WTC11 (cell line): ENCODE data around the gene SNRPB2. TPM values are rescaled to one million over a fixed set of nuclear protein-coding genes. Genes with fewer than 3 reads are reported as not detected.

Experiments
- ATAC-seq: fragments of 200-7000 bp; cut with Tn5 transposase; 2 replicates; pipeline ENCODE4 v1.10.0; 2021; ENCODE audit warnings: mild to moderate bottlenecking, moderate library complexity
- CTCF ChIA-PET: fragments of 300-600 bp; sonication (Branson Sonifier 250); formaldehyde crosslinking; loops from one replicate; lab custom pipeline; 2021; ENCODE audit warnings: antibody characterized with exemption; lab: Charles Lee
- POLR2A ChIA-PET: fragments of 350-600 bp; sonication (Branson Sonifier 250); formaldehyde crosslinking; loops from one replicate; lab custom pipeline; 2021; ENCODE audit warnings: antibody characterized with exemption; lab: Charles Lee
- DNase-seq: peaks from one replicate; pipeline ENCODE4 v3.0.0; 2021; ENCODE audit warnings: low spot score
- H3K27ac Mint-ChIP-seq: 2 replicates; pipeline ENCODE4 v1.8.0; 2021; ENCODE audit warnings: mixed read lengths
- H3K27me3 Mint-ChIP-seq: 2 replicates; pipeline ENCODE4 v1.8.0; 2021; ENCODE audit warnings: low read depth, mild to moderate bottlenecking, moderate library complexity, mixed read lengths
- H3K36me3 Mint-ChIP-seq: 2 replicates; pipeline ENCODE4 v1.8.0; 2021; ENCODE audit warnings: mixed read lengths
- H3K4me1 Mint-ChIP-seq: 2 replicates; pipeline ENCODE4 v1.8.0; 2022; ENCODE audit warnings: mixed read lengths
- H3K4me3 Mint-ChIP-seq: 2 replicates; pipeline ENCODE4 v1.8.0; 2021; ENCODE audit warnings: mild to moderate bottlenecking, moderate library complexity, mixed read lengths
- H3K9me3 Mint-ChIP-seq: 2 replicates; pipeline ENCODE4 v1.8.0; 2021; ENCODE audit warnings: mixed read lengths
- CBFB ChIP-seq: sonication (generic); formaldehyde crosslinking; IDR thresholded peaks from 2 replicates; pipeline ENCODE4 v1.8.1; 2022; ENCODE audit warnings: mild to moderate bottlenecking, low read depth, missing genetic modification reagents
- FOXJ3 ChIP-seq: sonication (generic); formaldehyde crosslinking; IDR thresholded peaks from 2 replicates; pipeline ENCODE4 v1.9.0; 2021; ENCODE audit warnings: missing genetic modification reagents, mild to moderate bottlenecking, borderline replicate concordance
- MXD4 ChIP-seq: fragments of 250-450 bp; sonication (Bioruptor Pico); IDR thresholded peaks from 2 replicates; pipeline ENCODE4 v1.8.0; 2021; ENCODE audit warnings: mild to moderate bottlenecking, moderate library complexity, borderline replicate concordance
- NR2C2 ChIP-seq: sonication (generic); formaldehyde crosslinking; IDR thresholded peaks from 2 replicates; pipeline ENCODE4 v1.8.0; 2022; ENCODE audit warnings: mild to moderate bottlenecking, missing genetic modification reagents
- ZNF121 ChIP-seq: sonication (generic); formaldehyde crosslinking; IDR thresholded peaks from 2 replicates; pipeline ENCODE4 v1.8.0; 2023; ENCODE audit warnings: missing genetic modification reagents
- total RNA-seq: library from RNA; stranded (reverse); gene quantifications from 3 replicates; pipeline ENCODE4 v1.2.3, GENCODE V29; 2021
- TF ChIP-seq, protein P1 (sequence below): fragments of 250-450 bp; sonication (Bioruptor Pico); IDR thresholded peaks from 2 replicates; pipeline ENCODE4 v1.8.0; 2021; ENCODE audit warnings: mild to moderate bottlenecking
- TF ChIP-seq, protein P2 (sequence below): sonication (generic); formaldehyde crosslinking; IDR thresholded peaks from 2 replicates; pipeline ENCODE4 v1.8.1; 2022; ENCODE audit warnings: mild to moderate bottlenecking, missing genetic modification reagents, moderate library complexity, borderline replicate concordance
- TF ChIP-seq, protein P3 (sequence below): fragments of 250-450 bp; sonication (Bioruptor Pico); IDR thresholded peaks from 2 replicates; pipeline ENCODE4 v1.9.0; 2021; ENCODE audit warnings: mild to moderate bottlenecking, borderline replicate concordance
- TF ChIP-seq, protein P4 (sequence below): sonication (generic); formaldehyde crosslinking; IDR thresholded peaks from 2 replicates; pipeline ENCODE4 v1.8.0; 2022; ENCODE audit warnings: missing genetic modification reagents
- TF ChIP-seq, protein P5 (sequence below): sonication (generic); formaldehyde crosslinking; IDR thresholded peaks from 2 replicates; pipeline ENCODE4 v1.8.0; 2023; ENCODE audit warnings: missing genetic modification reagents
- TF ChIP-seq, protein P6 (sequence below): sonication (generic); formaldehyde crosslinking; IDR thresholded peaks from 2 replicates; pipeline ENCODE4 v1.8.0; 2022; ENCODE audit warnings: mild to moderate bottlenecking, missing genetic modification reagents
- TF ChIP-seq, protein P7 (sequence below): fragments of 250-450 bp; sonication (Bioruptor Pico); IDR thresholded peaks from 2 replicates; pipeline ENCODE4 v1.9.0; 2021; ENCODE audit warnings: mild to moderate bottlenecking

SNRPB2 gene
- total RNA-seq, 1 experiment from 2014 or later = 88.3 TPM

DNA sequence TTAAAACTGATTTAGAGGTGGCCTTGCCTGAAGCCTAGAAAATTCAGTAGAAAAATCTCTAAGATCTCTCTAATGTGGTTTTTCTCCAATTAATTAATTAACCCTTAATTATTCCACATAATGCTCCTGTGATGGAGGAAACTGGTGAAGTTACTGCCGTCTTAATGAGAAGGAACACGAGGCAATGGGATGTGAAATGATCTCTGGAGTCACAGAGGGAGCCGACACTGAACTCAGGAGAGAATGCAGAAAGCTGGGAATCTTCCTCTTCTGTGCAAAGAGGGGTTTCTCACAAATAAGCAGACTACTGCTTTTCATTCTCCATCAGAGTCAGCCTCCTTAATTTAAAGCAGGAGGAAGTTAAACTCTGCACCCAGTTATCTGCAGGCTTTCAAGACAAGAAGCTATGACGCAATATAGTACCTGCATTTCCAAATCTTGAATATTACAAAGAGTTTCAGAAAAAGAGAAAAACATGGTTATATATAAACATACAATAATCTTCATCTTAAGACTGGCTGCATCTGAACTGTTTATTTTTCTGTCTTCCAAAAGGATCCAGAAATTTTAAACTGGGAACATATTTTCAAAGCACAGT is 18.1 kb upstream of the SNRPB2 start:
- H3K4me3 Mint-ChIP-seq = no peak overlapping the region
- no peak for DNase-seq
- TF ChIP-seq FOXJ3 (CRISPR knock-in tag) (no peak), ZNF121 (CRISPR knock-in tag) (no peak), NR2C2 (no peak), MXD4 (CRISPR knock-in tag) (no peak), CBFB (CRISPR knock-in tag) (no peak)
- TF ChIP-seq, protein P1, sequence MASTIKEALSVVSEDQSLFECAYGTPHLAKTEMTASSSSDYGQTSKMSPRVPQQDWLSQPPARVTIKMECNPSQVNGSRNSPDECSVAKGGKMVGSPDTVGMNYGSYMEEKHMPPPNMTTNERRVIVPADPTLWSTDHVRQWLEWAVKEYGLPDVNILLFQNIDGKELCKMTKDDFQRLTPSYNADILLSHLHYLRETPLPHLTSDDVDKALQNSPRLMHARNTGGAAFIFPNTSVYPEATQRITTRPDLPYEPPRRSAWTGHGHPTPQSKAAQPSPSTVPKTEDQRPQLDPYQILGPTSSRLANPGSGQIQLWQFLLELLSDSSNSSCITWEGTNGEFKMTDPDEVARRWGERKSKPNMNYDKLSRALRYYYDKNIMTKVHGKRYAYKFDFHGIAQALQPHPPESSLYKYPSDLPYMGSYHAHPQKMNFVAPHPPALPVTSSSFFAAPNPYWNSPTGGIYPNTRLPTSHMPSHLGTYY (CRISPR knock-in tag) = no peak
- TF ChIP-seq, protein P2, sequence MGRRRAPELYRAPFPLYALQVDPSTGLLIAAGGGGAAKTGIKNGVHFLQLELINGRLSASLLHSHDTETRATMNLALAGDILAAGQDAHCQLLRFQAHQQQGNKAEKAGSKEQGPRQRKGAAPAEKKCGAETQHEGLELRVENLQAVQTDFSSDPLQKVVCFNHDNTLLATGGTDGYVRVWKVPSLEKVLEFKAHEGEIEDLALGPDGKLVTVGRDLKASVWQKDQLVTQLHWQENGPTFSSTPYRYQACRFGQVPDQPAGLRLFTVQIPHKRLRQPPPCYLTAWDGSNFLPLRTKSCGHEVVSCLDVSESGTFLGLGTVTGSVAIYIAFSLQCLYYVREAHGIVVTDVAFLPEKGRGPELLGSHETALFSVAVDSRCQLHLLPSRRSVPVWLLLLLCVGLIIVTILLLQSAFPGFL (CRISPR knock-in tag) = no peak
- TF ChIP-seq, protein P3, sequence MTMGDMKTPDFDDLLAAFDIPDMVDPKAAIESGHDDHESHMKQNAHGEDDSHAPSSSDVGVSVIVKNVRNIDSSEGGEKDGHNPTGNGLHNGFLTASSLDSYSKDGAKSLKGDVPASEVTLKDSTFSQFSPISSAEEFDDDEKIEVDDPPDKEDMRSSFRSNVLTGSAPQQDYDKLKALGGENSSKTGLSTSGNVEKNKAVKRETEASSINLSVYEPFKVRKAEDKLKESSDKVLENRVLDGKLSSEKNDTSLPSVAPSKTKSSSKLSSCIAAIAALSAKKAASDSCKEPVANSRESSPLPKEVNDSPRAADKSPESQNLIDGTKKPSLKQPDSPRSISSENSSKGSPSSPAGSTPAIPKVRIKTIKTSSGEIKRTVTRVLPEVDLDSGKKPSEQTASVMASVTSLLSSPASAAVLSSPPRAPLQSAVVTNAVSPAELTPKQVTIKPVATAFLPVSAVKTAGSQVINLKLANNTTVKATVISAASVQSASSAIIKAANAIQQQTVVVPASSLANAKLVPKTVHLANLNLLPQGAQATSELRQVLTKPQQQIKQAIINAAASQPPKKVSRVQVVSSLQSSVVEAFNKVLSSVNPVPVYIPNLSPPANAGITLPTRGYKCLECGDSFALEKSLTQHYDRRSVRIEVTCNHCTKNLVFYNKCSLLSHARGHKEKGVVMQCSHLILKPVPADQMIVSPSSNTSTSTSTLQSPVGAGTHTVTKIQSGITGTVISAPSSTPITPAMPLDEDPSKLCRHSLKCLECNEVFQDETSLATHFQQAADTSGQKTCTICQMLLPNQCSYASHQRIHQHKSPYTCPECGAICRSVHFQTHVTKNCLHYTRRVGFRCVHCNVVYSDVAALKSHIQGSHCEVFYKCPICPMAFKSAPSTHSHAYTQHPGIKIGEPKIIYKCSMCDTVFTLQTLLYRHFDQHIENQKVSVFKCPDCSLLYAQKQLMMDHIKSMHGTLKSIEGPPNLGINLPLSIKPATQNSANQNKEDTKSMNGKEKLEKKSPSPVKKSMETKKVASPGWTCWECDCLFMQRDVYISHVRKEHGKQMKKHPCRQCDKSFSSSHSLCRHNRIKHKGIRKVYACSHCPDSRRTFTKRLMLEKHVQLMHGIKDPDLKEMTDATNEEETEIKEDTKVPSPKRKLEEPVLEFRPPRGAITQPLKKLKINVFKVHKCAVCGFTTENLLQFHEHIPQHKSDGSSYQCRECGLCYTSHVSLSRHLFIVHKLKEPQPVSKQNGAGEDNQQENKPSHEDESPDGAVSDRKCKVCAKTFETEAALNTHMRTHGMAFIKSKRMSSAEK = no peak
- TF ChIP-seq, protein P4, sequence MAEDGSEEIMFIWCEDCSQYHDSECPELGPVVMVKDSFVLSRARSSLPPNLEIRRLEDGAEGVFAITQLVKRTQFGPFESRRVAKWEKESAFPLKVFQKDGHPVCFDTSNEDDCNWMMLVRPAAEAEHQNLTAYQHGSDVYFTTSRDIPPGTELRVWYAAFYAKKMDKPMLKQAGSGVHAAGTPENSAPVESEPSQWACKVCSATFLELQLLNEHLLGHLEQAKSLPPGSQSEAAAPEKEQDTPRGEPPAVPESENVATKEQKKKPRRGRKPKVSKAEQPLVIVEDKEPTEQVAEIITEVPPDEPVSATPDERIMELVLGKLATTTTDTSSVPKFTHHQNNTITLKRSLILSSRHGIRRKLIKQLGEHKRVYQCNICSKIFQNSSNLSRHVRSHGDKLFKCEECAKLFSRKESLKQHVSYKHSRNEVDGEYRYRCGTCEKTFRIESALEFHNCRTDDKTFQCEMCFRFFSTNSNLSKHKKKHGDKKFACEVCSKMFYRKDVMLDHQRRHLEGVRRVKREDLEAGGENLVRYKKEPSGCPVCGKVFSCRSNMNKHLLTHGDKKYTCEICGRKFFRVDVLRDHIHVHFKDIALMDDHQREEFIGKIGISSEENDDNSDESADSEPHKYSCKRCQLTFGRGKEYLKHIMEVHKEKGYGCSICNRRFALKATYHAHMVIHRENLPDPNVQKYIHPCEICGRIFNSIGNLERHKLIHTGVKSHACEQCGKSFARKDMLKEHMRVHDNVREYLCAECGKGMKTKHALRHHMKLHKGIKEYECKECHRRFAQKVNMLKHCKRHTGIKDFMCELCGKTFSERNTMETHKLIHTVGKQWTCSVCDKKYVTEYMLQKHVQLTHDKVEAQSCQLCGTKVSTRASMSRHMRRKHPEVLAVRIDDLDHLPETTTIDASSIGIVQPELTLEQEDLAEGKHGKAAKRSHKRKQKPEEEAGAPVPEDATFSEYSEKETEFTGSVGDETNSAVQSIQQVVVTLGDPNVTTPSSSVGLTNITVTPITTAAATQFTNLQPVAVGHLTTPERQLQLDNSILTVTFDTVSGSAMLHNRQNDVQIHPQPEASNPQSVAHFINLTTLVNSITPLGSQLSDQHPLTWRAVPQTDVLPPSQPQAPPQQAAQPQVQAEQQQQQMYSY (CRISPR knock-in tag) = no peak
- TF ChIP-seq, protein P5, sequence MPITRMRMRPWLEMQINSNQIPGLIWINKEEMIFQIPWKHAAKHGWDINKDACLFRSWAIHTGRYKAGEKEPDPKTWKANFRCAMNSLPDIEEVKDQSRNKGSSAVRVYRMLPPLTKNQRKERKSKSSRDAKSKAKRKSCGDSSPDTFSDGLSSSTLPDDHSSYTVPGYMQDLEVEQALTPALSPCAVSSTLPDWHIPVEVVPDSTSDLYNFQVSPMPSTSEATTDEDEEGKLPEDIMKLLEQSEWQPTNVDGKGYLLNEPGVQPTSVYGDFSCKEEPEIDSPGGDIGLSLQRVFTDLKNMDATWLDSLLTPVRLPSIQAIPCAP (CRISPR knock-in tag) = no peak
- TF ChIP-seq, protein P6, sequence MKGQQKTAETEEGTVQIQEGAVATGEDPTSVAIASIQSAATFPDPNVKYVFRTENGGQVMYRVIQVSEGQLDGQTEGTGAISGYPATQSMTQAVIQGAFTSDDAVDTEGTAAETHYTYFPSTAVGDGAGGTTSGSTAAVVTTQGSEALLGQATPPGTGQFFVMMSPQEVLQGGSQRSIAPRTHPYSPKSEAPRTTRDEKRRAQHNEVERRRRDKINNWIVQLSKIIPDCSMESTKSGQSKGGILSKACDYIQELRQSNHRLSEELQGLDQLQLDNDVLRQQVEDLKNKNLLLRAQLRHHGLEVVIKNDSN (CRISPR knock-in tag) = no peak
- TF ChIP-seq, protein P7, sequence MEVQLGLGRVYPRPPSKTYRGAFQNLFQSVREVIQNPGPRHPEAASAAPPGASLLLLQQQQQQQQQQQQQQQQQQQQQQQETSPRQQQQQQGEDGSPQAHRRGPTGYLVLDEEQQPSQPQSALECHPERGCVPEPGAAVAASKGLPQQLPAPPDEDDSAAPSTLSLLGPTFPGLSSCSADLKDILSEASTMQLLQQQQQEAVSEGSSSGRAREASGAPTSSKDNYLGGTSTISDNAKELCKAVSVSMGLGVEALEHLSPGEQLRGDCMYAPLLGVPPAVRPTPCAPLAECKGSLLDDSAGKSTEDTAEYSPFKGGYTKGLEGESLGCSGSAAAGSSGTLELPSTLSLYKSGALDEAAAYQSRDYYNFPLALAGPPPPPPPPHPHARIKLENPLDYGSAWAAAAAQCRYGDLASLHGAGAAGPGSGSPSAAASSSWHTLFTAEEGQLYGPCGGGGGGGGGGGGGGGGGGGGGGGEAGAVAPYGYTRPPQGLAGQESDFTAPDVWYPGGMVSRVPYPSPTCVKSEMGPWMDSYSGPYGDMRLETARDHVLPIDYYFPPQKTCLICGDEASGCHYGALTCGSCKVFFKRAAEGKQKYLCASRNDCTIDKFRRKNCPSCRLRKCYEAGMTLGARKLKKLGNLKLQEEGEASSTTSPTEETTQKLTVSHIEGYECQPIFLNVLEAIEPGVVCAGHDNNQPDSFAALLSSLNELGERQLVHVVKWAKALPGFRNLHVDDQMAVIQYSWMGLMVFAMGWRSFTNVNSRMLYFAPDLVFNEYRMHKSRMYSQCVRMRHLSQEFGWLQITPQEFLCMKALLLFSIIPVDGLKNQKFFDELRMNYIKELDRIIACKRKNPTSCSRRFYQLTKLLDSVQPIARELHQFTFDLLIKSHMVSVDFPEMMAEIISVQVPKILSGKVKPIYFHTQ (CRISPR knock-in tag) = no peak
- TF ChIP-seq, all 79 proteins: peak for 0
- ATAC-seq = no peak
- Mint-ChIP-seq H3K27me3 (no peaks in the 10 kb centered on the region), H3K9me3 (peaks cover 17% of the 10 kb centered on the region), H3K4me1 (peaks cover 18% of the 10 kb centered on the region), H3K27ac (no peak overlapping the region), H3K36me3 (peaks cover 9% of the 10 kb centered on the region)
- CTCF ChIA-PET = no interaction called here
- POLR2A ChIA-PET = no interaction called here
